ENCODE results near the gene SRC.
"Not testable (repeated sequence)": the region's sequence is repeated elsewhere in the genome, so short reads cannot be mapped to it uniquely, and the experiment has no call there.

SRC gene

GRCh38 chr20:37336369-37337207, 9.4 kb upstream of the SRC start:
- DNase-seq (ENCODE audit: low spot score): no peak

DNA sequence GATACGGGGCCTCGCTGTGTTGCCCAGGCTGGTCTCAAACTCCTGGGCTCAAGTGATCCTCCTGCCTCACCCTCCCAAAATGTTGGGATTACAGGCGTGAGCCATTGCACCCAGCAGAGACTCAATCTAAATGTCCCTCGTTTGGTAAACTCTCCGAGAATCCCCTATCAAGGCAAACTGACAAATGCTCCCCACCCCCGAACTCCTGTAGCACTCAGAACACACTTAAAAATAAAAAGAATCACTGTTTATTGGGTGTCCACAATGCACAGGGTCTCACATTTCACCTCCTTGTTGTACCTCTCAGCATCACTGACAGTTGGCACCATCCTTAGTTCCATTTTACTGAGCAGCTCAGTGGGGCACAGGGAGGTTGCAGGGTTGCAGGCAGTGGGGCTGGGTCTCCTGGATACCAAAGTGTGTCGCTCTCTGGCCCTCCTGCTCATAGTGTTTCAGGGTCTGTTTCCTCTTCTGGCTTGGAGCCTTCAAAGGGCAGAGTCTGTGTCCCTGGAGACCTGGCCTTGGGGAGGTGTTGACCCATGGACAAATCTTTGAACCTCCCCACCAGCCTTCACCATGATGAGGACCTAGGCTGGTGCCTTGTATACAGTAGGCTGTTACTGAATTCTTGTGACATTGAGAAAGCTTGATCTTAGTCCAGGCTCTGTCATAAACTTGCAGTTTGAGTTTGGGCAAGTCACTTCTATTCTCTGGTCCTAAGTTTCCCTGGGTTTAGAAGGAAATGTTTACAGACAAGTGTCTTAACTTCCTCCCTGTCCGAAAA, 8.5 kb upstream of the SRC start:
- DNase-seq (ENCODE audit: low spot score): no peak

DNA sequence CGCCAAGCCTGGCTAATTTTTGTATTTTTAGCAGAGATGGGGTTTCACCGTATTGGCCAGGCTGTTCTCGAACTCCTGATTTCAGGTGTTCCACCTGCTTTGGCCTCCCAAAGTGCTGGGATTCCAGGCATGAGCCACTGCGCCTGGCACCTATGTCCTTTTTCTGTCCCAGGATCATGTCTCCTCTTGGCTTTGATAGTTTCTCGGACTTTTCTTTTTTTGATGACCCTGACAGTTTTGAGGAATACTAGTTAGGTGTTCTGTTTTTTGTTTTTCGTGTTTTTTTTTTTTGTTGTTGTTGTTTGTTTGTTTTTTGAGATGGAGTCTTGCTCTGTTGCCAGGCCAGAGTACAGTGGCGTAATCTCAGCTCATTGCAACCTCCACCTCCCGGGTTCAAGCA, 7.6 kb upstream of the SRC start:
- DNase-seq (ENCODE audit: low spot score): not testable (repeated sequence)

DNA sequence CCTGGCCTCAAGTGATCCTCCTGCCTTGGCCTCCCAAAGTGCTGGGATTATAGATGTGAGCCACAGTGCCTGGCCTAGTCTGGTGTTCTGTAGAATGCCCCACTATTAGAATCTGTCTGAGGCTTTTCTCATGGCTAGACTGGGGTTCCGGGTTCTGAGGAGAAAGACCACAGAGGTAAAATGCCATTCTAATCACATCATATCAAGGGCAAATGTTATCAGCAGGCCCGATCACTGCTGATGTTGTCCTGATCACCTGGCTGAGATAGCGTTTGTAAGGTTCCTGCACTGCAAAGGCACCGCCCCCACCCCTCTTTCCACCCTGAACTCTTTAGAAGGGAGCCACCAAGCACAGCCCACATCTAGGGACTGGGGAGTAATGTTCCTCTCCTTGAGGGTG, 6.7 kb upstream of the SRC start:
- DNase-seq (ENCODE audit: low spot score): no peak

- DNase-seq (ENCODE audit: low spot score): not testable (repeated sequence)
These were observed 6.2 kb upstream of the SRC start for GRCh38 chr20:37339764-37340109.

DNA sequence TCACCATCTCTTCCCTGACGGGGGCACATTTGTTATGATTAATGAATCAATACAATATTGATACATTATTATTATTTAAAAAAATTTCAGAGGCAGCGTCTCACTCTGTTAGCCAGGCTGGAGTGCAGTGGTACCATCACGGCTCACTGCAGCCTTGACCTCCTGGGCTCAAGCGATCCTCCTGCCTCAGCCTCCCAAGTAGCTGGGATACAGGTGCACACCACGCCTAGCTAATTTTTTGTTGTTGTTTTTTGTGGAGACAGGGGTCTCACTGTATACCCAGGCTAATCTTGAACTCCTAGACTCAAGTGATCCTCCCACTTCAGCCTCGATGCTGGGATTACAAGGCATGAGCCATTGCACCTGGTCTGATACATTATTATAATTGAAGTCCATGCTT, 4.9 kb upstream of the SRC start:
- no peak for DNase-seq (ENCODE audit: low spot score)

GRCh38 chr20:37341632-37342031, 4.3 kb upstream of the SRC start:
- no peak for DNase-seq (ENCODE audit: low spot score)

GRCh38 chr20:37342231-37343177, 3.4 kb upstream of the SRC start:
- no peak for DNase-seq (ENCODE audit: low spot score)

- DNase-seq (ENCODE audit: low spot score): no peak
These were observed 2.5 kb upstream of the SRC start for GRCh38 chr20:37343212-37343993.

GRCh38 chr20:37343994-37344355, 2.0 kb upstream of the SRC start:
- no peak for DNase-seq (ENCODE audit: low spot score)

DNA sequence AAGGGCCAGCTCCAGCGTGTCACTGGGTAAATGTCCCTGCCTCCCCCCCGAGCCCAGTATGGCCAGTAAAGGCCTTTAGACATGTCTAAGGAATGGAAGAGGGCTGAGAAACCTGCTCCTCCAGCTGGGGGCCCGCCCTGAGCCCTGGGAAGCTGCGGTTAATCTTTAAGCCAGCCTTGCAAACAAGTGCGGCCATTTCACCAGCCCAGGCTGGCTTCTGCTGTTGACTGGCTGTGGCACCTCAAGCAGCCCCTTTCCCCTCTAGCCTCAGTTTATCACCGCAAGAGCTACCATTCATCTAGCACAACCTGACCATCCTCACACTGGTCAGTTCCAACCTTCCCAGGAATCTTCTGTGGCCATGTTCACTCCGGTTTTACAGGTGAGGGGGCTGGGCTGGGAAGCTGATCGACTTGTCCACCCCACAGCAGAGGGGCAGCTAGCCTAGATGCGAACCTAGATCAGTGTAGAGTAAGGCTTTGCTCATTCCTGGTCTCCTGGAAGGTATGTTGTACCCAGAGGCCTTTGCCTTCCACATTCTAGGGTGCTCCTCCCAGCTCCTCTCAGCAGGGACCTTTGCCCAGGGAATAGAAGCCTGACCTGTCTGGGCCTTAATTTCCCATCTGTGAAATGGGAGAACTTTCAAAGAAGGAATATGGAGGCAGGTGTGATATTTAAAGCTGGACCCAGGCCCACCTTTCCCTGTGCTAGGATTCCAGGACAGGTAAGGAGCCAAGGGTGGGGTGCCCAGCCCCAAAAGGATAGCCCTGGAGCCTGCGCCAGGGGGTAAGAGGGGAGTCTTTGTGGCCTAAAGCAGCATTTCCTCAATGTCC, 1.2 kb upstream of the SRC start:
- no peak for DNase-seq (ENCODE audit: low spot score)

- DNase-seq (ENCODE audit: low spot score): no peak
These were observed 245 bp downstream of the SRC start for GRCh38 chr20:37346236-37346534.

DNA sequence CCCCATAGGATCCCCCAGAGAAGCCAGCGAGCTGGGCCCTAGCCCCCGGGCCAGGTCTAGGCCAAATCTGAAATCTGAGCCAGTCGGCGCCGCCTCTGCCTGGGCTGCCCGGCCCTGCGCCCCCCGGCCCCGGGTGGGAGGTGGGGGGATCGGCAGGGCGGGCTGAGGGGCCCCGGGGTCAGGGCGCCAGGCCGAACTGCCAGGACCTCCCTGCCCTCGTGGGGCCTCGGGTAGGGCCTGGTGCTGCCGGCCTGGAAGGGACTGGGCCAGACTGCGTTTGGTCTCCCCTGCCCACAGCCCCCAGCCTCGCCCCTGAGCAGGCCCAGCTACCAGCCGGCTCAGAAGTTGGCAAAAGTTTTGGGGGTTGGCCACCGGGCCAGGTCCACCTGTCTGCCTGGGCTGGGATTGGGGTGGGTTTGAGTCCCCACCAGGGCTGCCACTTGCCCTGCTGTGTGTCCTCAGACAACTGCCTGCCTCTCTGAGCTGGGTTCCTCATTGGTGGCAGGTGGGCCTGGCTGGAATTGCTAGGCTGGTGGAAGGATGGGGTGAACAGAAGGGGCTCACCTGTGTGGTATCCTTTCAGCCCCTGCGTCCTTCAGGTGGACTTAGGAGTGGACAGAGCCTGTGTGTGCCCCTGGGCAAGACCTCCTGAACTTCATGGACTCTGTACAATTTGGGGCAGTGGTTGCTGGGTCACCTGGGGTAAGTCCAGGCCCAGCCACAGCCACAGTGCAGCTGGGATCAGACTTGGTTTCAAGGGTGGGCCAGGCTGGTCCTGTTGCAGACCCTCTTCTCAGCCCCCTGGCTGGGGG, 801 bp downstream of the SRC start:
- peak; percentile 55 for DNase-seq (ENCODE audit: low spot score)

DNA sequence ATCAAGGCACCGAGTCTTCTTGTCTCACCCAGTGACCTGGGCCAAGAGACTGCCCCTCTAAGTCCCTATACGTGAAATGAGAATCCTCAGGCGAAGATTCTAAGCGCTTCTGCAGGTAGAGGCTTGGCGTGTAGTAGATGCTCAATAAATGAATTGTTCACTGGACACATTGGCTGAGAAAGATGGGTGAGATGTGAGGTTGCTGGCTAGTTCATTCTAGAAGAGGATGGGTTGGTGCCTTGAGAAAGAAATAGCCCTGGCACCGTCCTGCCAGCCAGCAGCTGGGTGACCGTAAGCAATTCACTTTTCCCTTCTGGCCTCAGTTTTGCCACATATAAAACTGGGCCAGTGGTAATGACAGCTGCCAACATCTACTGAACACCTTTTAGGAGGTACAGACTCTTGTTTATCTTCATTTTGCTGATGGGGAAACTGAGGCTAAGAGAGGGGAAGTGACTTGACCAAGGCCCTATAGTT, 1.4 kb downstream of the SRC start:
- DNase-seq (ENCODE audit: low spot score): no peak

DNA sequence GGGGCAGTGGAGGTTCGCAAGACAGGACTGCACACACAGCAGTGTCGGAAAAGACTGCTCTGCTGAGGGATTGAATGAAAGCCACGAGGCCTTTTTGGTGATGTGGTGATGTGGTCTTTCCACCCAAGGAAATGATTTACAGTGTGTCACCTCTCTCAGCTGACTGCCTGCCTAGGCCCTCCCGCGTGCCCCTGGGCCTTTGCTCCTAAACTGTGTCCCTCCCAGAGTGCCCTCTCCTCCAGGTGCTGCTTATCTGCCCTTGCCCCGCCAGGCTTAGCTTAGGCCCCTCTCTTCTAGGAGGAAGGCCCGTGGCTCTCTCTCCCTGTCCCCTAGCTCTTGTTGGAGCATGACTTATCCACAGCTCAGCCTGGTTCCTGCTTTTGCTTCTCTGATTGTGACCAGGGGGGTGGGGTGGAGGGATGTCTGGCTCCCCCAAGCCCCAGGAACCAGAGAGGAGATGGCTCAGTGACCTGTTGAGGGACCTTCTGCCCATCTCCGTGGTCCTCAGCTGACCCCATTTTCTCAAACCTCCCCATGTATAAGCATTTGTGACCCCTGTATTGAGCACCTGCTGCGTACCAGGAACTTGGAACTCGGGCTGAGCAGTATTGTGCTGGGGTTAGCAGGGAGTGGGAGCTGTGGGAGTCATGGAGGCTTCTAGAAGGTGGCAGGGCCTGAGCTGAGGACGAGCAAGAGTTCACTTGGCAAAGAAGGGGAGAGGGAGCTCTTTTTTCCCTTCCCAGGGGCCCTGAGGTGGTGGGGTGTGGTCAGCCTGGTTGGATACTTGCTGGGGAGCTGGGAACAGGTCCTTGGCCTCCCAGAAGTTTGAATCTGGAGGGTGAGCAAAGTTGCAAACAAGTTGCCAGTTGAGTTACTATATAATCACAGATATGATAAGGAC, 2.2 kb downstream of the SRC start:
- DNase-seq (ENCODE audit: low spot score): no peak

DNA sequence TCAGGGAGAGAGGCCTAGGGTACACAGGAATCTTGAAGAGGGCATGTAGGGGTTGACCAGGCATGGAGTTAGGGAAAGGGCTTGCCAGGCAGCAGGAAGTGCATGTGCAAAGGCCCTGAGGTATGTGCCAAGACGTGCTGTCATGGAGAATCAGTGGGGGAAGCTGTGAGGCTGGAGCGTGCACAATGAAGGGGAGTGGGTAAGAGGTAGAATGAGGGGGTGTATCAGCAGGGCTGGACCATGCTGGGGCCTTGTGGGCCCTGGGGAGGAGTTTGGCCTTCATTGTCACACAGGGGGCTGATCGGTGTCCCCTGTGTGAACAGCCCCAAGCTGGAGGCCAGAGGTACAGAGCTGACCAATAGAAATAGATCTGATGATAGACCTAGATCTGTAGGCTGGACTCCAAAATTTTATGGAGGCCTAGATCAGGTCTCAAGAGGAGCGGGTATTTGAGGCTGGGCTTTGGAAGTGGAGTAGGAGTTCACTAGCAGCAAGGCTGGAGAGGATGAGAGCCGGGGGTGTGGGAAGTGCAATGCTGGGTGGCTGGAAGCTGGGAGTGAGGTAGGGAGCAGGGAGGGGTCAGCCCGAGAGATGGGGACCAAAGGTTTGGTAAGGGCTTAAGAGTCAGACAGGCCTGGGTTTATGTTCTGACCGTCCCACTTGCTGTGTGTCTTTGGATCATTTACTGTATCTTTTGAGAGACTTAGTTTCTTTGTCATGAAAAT, 3.0 kb downstream of the SRC start:
- DNase-seq (ENCODE audit: low spot score): no peak

DNA sequence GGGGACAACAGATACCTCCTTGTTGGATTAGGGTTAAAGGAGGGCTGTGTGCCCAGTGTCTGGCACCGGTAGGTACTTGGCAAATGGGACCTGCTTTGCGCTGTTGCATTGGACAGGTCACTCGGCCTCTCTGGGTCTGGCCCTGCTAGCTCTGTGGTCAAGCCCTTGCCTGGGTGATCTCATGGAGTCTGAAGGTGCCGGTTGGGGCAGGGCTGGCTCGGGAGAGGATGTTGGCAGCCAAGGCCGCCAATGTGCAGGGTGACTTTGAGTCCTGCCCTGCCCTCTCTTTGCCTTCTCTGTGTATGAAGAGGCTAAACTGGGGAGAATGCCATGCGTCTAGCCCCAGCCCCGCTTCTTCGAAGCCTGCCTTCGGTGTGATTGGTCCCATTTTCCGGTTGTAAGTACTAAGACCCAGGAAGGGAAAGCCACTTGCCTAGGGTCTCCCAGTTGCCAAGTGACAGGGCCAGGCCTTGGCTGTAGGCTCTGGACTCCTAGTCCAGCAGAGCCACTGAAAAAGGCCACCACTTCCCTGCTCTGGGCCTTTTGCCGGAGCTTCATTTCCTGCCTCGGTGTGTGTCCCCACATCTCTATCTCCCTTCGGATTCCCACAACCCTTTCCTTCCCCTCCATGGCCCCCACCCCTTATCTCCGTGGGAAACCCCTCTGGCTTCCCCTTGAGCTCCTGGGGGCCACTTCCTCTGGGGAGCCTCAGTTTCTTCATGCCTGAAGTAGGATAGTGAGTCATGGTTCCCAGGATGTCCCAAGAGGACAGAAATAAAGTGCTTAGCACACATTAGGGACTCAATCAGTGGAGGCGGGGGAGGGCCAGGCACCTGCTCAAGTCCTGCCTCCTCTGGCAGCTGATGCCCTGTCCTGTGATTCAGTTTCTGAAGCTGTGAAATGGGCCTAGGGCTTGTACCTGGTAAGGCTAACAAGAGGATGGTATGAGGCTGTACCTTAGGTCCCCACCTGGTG, 3.9 kb downstream of the SRC start:
- DNase-seq (ENCODE audit: low spot score): peak; percentile 64

Data from AG08396 (cell line).